Amniotic stem cell (primary cell): ENCODE data around the gene UBR3.
"Not testable (repeated sequence)": the region's sequence is repeated elsewhere in the genome, so short reads cannot be mapped to it uniquely, and the experiment has no call there.

Experiments
- DNase-seq: peaks from one replicate; lab custom pipeline; 2025; lab: John Stamatoyannopoulos, UW

UBR3 gene

GRCh38 chr2:169871369-169871768 is 44.1 kb downstream of the UBR3 start:
- not testable (repeated sequence) for DNase-seq

GRCh38 chr2:169871994-169872393 is 44.7 kb downstream of the UBR3 start:
- no peak for DNase-seq

GRCh38 chr2:169877398-169877797 is 50.1 kb downstream of the UBR3 start:
- no peak for DNase-seq

DNA sequence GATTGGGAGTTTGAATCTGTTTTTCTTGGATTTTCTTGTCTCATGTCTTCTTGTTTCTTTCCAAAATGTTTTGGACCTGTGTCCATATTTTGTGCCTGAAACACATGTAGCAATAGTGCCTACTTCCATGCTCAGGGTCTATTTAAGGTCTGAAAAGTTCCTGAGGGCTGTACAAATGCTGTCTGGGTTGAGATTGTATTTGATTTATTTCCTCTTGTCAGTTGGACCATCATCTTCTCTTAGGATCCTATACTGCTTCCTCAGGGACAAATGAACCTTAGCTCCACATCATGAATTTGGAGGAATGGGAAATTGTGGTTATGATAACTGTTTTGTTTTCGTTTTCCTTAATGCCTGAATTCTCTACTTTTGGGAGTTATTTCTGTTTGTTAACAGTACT is 59.9 kb downstream of the UBR3 start:
- no peak for DNase-seq

GRCh38 chr2:169891593-169892298 is 64.5 kb downstream of the UBR3 start:
- no peak for DNase-seq

DNA sequence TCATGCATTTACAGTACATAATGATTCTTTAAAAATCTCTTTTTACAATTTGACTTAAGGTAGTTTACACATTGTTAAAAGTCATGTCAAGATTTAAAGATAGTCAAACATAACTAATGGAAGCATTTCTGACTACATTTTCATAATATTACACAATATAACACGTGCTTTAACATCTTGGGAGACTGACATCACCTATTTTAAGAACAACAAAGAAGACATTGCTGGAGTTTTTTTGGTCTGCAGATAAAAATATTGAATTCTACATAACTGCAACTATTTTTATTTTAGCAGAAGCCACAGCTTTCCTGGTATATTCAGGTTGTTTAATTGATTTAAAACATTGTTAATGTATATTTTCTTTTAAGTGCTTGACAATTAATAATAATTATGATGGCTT is 65.7 kb downstream of the UBR3 start:
- no peak for DNase-seq

- no peak for DNase-seq
These were observed 68.2 kb downstream of the UBR3 start for GRCh38 chr2:169895294-169895985.

DNA sequence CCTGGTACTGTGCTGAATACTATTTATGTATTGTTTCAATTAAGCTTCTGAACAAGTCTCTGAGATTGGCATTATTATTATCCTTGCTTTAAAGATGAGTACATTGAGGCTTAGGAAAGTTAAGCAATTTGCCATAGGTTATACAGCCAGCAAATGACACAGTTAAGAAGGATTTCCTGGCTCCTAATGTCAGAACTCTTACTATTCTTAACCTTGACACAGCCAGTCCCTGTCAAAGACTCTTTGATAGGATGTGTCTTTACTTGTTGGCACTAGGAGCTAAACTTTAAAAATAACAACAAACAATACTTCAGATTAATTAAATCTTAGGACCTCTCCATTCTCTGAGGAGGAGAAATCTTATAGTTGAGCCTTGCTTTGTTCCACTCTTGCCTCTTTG is 70.6 kb downstream of the UBR3 start:
- no peak for DNase-seq

DNA sequence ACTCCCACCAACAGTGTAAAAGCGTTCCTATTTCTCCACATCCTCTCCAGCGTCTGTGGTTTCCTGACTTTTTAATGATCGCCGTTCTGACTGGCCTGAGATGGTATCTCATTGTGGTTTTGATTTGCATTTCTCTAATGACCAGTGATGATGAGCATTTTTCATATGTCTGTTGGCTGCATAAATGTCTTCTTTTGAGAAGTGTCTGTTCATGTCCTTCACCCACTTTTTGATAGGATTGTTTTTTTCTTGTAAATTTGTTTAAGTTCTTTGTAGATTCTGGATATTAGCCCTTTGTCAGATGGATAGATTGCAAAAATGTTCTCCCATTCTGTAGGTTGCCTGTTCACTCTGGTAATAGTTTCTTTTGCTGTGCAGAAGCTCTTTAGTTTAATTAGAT is 72.8 kb downstream of the UBR3 start:
- DNase-seq: not testable (repeated sequence)

DNA sequence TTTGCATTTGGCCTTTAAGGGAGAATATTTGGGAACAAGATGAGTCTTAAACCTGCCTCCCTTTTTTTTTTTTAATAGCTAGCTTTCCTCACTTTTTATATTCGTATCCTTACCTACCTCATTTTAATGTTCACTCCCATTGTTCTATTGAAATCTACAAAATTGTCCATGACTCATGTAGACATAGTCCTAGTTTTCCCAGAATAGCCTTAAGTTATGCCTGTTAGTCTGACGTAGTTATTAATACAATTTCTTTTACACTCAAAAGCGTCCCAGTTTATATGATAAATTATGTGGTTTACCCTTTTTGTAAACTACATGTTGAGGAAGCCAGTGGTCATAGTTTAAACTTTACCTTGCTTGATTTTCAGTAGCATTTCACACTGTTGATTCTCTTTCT is 73.4 kb downstream of the UBR3 start:
- DNase-seq: no peak

- DNase-seq: no peak
These were observed 79.5 kb downstream of the UBR3 start for GRCh38 chr2:169906731-169907130.

- no peak for DNase-seq
These were observed 82.1 kb downstream of the UBR3 start for GRCh38 chr2:169909376-169909775.

GRCh38 chr2:169910109-169910799 is 83.0 kb downstream of the UBR3 start:
- DNase-seq: no peak

DNA sequence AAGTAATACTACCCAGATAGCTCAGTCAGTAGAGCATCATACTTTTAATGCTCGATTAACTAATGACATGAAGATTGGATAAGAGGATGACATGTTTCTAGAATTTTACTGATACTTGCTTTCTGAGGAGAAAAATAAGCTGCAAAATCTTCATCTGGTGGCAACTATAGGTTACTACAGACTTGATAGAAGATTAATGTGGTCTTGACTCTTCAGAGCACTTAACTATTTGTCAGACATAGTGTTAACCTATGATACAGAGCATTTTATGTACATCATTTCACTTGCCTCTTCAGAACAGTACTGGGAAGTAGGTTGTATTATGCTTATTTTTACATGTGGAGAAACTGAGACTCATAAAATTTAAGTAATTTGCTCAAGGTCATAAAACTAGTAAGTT is 83.9 kb downstream of the UBR3 start:
- DNase-seq: no peak

DNA sequence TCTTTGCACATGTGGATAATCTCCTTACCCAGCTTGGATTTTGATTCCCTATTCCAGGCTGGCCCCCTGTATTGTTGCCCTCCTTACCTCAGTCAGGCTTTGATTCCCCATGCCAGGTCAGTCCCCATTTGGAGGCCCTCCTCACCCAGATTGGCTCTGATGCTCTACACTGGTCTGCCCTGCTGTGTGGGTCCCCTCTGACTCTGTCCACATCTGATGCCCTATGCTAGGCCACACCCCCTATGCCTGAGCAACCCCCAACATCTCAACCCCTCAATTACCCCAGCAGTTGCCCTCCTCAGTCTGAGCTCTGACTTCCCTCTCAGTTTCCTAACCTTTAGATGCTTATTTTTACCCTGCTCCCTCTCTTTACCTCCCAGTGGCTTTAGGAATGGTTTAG is 89.4 kb downstream of the UBR3 start:
- no peak for DNase-seq

DNA sequence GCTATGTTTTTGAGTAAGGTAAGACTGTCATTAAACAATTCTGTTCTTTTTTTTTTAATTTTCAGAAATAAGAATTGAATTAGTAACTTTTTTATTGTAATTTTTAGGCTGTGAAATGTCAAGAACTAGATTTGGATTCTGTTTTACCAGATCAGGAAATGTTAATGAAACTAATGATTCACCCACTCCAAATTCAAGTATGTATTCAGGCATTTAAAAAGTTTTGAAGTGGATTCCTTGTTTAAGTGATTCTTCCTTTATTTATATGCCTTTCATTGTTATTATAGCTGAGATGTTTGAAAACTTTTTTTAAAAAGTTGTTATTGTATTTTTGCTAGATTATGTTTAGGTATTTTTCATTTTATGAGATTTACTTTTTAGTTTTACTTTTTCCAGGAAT is 96.7 kb downstream of the UBR3 start:
- DNase-seq: no peak

DNA sequence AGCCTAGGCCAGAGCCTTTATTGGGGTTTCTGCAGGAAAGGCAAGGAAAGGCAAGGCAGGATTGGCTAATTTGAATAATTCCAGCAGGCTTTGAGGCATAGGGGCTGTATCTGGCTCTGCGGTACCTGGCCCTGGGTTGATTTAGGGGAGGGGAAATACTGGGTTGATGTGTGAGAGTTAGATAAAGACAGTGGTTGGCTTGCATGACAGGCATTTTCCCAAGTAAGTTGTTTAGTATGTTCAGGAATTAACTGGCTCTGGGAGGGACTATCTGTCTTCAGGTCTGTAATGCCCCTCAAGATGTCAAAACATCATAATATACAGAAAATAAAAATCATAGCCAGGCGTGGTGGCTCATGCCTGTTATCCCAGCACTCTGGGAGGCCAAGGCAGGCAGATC is 98.7 kb downstream of the UBR3 start:
- DNase-seq: no peak

- peak; percentile 21 for DNase-seq
These were observed 101.2 kb downstream of the UBR3 start for GRCh38 chr2:169928463-169928864.

GRCh38 chr2:169933124-169933711 is 106.0 kb downstream of the UBR3 start:
- no peak for DNase-seq

DNA sequence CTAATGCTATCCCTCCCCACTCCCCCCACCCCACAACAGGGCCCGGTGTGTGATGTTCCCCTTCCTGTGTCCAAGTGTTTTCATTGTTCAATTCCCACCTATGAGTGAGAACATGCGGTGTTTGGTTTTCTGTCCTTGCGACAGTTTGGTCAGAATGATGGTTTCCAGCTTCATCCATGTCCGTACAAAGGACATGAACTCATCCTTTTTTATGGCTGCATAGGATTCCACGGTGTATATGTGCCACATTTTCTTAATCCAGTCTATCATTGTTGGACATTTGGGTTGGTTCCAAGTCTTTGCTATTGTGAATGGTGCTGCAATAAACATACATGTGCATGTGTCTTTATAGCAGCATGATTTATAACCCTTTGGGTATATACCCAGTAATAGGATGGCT is 109.4 kb downstream of the UBR3 start:
- not testable (repeated sequence) for DNase-seq

DNA sequence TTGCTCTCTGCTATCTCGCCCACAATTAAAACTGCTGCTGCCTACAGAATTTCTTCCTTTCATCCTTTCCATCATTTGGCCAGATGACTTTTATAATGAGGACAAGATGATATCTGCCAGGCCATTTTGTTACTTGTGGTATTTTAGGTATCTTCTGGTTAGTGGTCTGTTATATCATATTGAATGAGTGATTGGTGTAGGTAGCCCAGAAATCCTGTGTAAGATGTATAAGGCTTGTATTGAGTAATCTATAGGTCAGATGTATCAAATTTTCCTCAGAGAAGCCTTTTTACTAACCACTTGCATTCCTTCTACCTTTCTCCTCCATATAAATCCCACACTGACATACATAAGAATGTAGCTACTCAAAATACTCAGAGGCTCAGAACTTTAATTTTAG is 118.3 kb downstream of the UBR3 start:
- no peak for DNase-seq

DNA sequence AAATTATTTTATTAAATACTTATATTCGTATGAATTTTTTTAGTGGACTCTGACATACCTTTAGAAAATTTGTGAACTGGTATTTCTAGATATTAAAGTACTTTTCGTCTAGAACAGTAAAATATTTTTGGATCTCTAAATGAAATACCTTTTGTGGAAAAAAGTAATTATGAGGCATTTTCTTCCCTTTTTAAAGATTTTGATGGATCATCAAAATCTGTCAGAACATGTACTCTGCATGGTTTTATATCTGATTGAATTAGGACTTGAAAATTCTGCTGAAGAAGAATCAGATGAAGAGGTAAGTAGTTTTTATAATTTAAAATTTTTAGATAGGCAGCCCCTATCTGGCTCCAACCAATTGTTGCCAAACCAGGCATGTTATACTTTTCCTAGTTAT is 118.8 kb downstream of the UBR3 start:
- DNase-seq: no peak

- DNase-seq: no peak
These were observed 119.3 kb downstream of the UBR3 start for GRCh38 chr2:169946546-169946945.
